Fibroblast of pulmonary artery (primary cell): Measurements from ENCODE around the gene ZNF862.

Source experiments
- DNase-seq: peaks from one replicate; pipeline ENCODE4 v3.0.0-alpha.2; 2010; ENCODE audit warnings: low read depth
- H3K4me3 ChIP-seq: replicated peaks from 2 replicates; pipeline ENCODE4 v1.5.1; 2011; ENCODE audit warnings: low read depth, mild to moderate bottlenecking, control low read depth, low read length, moderate library complexity
- TF ChIP-seq, protein P1 (sequence below): IDR thresholded peaks from 2 replicates; pipeline ENCODE4 v1.5.1; 2011; ENCODE audit warnings: mild to moderate bottlenecking, control low read depth, low read length, inconsistent platforms; ENCODE audit errors: missing control alignments

Gene ZNF862

DNA sequence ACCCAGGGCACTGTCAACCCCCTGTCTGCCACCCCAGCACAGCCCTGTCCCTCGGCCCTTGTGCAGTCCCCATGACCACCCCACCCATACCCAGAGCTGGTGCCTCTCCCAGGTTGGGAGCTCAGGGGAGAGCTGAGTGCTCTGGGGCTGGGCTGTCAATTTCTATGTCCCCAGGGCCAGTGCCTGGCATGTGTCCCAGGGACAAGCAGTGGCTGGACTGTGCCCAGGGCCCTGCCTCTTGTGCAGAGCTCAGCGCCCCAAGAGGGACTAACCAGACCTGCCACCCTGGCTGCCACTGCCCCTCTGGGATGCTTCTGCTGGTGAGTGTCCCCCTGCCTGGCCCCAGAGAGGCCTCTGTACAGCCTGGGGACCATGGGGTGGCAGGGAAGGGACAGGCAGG lies 29.0 kb upstream of the ZNF862 start:
- no peak for DNase-seq
- TF ChIP-seq, protein P1, sequence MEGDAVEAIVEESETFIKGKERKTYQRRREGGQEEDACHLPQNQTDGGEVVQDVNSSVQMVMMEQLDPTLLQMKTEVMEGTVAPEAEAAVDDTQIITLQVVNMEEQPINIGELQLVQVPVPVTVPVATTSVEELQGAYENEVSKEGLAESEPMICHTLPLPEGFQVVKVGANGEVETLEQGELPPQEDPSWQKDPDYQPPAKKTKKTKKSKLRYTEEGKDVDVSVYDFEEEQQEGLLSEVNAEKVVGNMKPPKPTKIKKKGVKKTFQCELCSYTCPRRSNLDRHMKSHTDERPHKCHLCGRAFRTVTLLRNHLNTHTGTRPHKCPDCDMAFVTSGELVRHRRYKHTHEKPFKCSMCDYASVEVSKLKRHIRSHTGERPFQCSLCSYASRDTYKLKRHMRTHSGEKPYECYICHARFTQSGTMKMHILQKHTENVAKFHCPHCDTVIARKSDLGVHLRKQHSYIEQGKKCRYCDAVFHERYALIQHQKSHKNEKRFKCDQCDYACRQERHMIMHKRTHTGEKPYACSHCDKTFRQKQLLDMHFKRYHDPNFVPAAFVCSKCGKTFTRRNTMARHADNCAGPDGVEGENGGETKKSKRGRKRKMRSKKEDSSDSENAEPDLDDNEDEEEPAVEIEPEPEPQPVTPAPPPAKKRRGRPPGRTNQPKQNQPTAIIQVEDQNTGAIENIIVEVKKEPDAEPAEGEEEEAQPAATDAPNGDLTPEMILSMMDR, result no peak
- H3K4me3 ChIP-seq, result no peak overlapping the region

DNA sequence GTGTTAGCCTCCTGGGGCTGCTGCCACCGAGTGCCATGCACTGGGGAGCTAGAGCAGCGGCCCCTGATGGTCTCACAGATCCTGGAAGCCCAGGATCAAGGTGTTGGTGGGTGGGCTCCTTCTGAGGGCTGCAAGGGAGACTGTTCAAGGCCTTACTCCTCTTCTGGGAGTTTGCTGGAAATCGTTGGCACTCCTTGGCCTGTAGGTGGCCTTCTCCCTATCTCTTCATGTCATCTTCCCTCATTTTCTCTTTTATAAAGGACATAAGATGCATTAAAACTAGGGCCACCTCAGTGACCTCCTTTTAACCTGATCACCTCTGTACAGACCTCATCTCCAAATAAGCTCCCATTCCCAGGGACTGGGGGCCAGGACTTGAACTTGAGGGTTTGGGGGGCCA lies 27.0 kb upstream of the ZNF862 start:
- no peak overlapping the region for H3K4me3 ChIP-seq
- TF ChIP-seq, protein P1, result peak; percentile 36
- no peak for DNase-seq

DNA sequence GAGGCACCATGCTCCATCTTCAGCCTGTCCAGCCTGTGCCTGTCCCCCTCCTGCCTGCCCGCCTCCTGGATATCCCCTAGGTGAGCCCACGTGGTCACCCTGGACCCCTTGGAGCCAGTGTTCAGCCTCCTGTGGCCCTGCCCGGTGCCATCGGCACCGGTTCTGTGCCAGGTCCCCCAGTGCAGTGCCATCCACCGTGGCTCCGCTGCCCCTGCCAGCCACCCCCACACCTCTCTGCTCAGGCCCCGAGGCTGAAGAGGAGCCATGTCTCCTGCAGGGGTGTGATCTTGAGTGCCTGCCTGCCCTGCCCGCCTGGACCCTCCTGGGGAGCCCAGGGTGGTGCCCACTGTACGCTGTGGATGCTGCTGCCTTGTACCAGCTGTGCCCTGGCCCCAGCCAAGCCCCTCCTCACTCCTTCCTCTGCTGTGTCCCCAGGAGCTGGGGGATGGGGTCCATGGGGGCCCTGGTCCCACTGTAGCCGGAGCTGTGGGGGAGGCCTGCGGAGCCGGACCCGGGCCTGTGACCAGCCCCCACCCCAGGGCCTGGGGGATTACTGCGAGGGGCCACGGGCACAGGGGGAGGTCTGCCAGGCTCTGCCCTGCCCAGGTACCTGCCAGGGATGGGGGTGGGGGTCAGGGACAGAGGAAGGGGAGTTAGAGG lies 26.2 kb upstream of the ZNF862 start:
- TF ChIP-seq, protein P1, result no peak
- no peak overlapping the region for H3K4me3 ChIP-seq
- no peak for DNase-seq

DNA sequence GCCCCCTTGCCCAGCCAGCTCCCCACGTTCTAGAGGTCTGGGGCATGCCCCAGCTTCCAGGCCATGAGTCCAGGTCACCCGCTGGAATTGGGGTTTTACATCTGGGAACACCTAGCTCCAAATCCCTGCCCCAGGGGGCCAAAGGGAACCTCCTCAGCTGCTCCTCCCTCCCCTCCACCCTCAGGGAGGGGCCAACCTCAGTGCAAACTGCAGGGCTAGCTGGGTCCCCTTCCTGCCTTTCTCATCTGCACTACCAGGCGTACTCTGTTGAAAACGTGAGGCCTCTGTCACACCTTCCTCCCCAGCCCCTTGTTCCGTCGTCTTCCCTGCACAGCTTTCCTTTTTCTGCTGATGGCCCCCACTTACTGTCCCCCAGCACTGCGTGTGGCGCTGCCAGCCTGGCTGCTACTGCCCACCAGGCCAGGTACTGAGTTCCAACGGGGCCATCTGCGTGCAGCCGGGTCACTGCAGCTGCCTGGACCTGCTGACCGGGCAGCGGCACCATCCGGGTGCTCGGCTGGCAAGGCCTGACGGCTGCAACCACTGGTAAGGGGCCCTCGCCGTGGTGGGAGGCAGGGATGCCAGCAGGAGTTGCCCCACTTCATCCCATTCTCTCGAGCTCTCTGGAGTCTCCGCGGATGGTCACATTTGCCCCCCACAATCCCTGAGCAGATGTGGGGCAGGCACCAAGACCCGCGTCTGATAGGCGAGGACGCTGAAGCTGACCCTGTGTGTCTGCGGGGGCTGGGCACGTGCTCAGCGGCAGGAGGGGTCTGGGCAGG lies 24.7 kb upstream of the ZNF862 start:
- TF ChIP-seq, protein P1, result no peak
- no peak for DNase-seq
- no peak overlapping the region for H3K4me3 ChIP-seq

DNA sequence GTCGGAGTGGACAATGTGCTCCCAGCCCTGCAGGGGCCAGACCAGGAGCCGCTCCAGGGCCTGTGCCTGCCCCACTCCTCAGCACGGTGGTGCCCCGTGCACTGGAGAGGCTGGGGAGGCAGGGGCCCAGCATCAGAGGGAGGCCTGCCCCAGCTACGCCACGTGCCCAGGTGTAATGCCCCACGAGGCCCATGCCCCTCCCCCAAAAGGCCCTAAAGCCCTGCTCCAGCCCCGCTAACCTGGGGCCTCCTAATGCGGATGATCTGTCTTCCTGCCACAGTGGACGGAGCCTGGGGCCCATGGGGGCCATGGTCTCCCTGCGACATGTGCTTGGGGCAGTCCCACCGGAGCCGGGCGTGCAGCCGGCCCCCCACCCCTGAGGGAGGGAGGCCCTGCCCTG lies 23.7 kb upstream of the ZNF862 start:
- no peak for DNase-seq
- no peak overlapping the region for H3K4me3 ChIP-seq
- TF ChIP-seq, protein P1, result no peak

DNA sequence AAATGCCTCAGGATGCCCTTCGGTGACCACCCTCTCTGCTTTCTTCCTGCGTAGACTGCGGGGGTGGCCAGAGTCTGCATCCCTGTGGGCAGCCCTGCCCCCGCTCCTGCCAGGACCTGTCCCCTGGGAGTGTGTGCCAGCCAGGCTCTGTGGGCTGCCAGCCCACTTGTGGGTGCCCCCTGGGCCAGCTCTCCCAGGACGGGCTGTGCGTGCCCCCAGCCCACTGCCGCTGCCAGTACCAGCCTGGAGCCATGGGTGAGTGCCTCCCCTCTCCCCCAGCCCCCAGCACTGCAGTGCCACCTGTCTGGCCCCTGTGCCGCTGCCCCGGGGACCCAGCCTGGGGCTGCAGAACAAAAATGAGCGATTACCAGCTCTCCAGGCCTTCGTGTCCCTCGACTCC lies 23.1 kb upstream of the ZNF862 start:
- no peak for DNase-seq
- H3K4me3 ChIP-seq, result no peak overlapping the region
- TF ChIP-seq, protein P1, result no peak
